IMR-90 (cell line): ENCODE data around the gene DYNC1H1. TPM values are rescaled to one million over a fixed set of nuclear protein-coding genes. Genes with fewer than 3 reads are reported as not detected.

Experiments
- ATAC-seq: fragments of 200-7000 bp; cut with Tn5 transposase; 2 replicates; pipeline ENCODE4 v1.9.1; 2020; ENCODE audit warnings: low read depth, mild to moderate bottlenecking, moderate library complexity
- BruUV-seq: library from RNA; stranded (reverse); fragments of 400-500 nt; replicated peaks from 2 replicates; lab custom pipeline; 2021; lab: Mats Ljungman, UMichigan
- CTCF ChIA-PET: fragments of 300-600 bp; formaldehyde crosslinking; extraction: SDS; loops from one replicate; lab custom pipeline; 2021; ENCODE audit warnings: antibody characterized with exemption; lab: Yijun Ruan, JAX
- POLR2A ChIA-PET: fragments of 300-600 bp; sonication (Branson Sonifier 250); formaldehyde crosslinking; loops from one replicate; lab custom pipeline; 2022; ENCODE audit warnings: antibody characterized with exemption; ENCODE audit not compliant: unreplicated experiment; lab: Charles Lee
- DNase-seq: peaks from one replicate; pipeline ENCODE4 v3.0.0; 2013
- H2AFZ ChIP-seq: replicated peaks from 2 replicates; pipeline ENCODE3; 2013; ENCODE audit warnings: low read length, mild to moderate bottlenecking; ENCODE audit not compliant: poor library complexity
- H2AK5ac ChIP-seq: 2 replicates; pipeline ENCODE4 v1.6.1; 2013; ENCODE audit warnings: low read depth, low read length, inconsistent platforms
- H2AK9ac ChIP-seq: replicated peaks from 2 replicates; pipeline ENCODE3; 2013; ENCODE audit warnings: mild to moderate bottlenecking, low read depth, low read length, moderate library complexity; ENCODE audit not compliant: poor library complexity
- H2BK120ac ChIP-seq: 2 replicates; pipeline ENCODE4 v1.6.1; 2013; ENCODE audit warnings: low read depth, low read length, inconsistent platforms
- H2BK15ac ChIP-seq: 3 replicates; pipeline ENCODE4 v1.6.1; 2013; ENCODE audit warnings: low read depth, low read length, inconsistent platforms
- H2BK20ac ChIP-seq: 2 replicates; pipeline ENCODE4 v1.6.1; 2013; ENCODE audit warnings: low read depth, mild to moderate bottlenecking, inconsistent platforms, low read length, moderate library complexity
- H2BK5ac ChIP-seq: 2 replicates; pipeline ENCODE4 v1.6.1; 2013; ENCODE audit warnings: mild to moderate bottlenecking, low read depth, low read length, inconsistent platforms; ENCODE audit not compliant: poor library complexity, severe bottlenecking
- H3K14ac ChIP-seq: replicated peaks from 2 replicates; pipeline ENCODE4 v1.6.1; 2013; ENCODE audit warnings: low read depth, low read length, inconsistent platforms
- H3K18ac ChIP-seq: 2 replicates; pipeline ENCODE4 v1.6.1; 2013; ENCODE audit warnings: low read depth, low read length, control low read depth
- H3K23ac ChIP-seq: 2 replicates; pipeline ENCODE4 v1.6.1; 2013; ENCODE audit warnings: low read depth, low read length, inconsistent platforms
- H3K27ac ChIP-seq: 2 replicates; pipeline ENCODE4 v1.5.1; 2013; ENCODE audit warnings: mild to moderate bottlenecking, control low read depth, low read length; ENCODE audit not compliant: insufficient read depth
- H3K27me3 ChIP-seq: 2 replicates; pipeline ENCODE4 v1.6.1; 2013; ENCODE audit warnings: low read length; ENCODE audit not compliant: control insufficient read depth, insufficient read depth
- H3K36me3 ChIP-seq: 2 replicates; pipeline ENCODE4 v1.6.1; 2013; ENCODE audit warnings: low read length, mixed read lengths; ENCODE audit not compliant: control insufficient read depth, insufficient read depth
- H3K4ac ChIP-seq: 2 replicates; pipeline ENCODE4 v1.6.1; 2013; ENCODE audit warnings: low read depth, low read length, inconsistent platforms
- H3K4me1 ChIP-seq: 2 replicates; pipeline ENCODE4 v1.6.1; 2013; ENCODE audit warnings: low read length, mixed read lengths; ENCODE audit not compliant: control insufficient read depth, insufficient read depth
- H3K4me2 ChIP-seq: 2 replicates; pipeline ENCODE4 v1.6.1; 2013; ENCODE audit warnings: low read depth, mild to moderate bottlenecking, control low read depth, low read length, moderate library complexity
- H3K4me3 ChIP-seq: 2 replicates; pipeline ENCODE4 v1.5.1; 2013; ENCODE audit warnings: low read depth, mild to moderate bottlenecking, control low read depth, low read length, moderate library complexity; ENCODE audit not compliant: insufficient read depth
- H3K56ac ChIP-seq: 2 replicates; pipeline ENCODE4 v1.6.1; 2013; ENCODE audit warnings: low read length, inconsistent platforms; ENCODE audit not compliant: insufficient read depth; ENCODE audit errors: extremely low read depth
- H3K79me1 ChIP-seq, 2 experiments: 2 replicates each; pipeline ENCODE4 v1.6.1; 2013; ENCODE audit warnings: low read length in 2 of 2, inconsistent platforms in 1 of 2, low read depth in 1 of 2
- H3K9ac ChIP-seq: 2 replicates; pipeline ENCODE4 v1.6.1; 2013; ENCODE audit warnings: low read depth, low read length, control low read depth
- H3K9me1 ChIP-seq: 2 replicates; pipeline ENCODE4 v1.6.1; 2013; ENCODE audit warnings: low read length, inconsistent platforms; ENCODE audit not compliant: insufficient read depth
- H3K9me3 ChIP-seq: 2 replicates; pipeline ENCODE4 v1.6.1; 2013; ENCODE audit warnings: low read length; ENCODE audit not compliant: control insufficient read depth, insufficient read depth
- H4K20me1 ChIP-seq: 2 replicates; pipeline ENCODE4 v1.6.1; 2013; ENCODE audit warnings: low read length, inconsistent platforms; ENCODE audit not compliant: insufficient read depth
- H4K5ac ChIP-seq: 2 replicates; pipeline ENCODE4 v1.6.1; 2013; ENCODE audit warnings: mild to moderate bottlenecking, low read depth, low read length, control low read depth
- H4K8ac ChIP-seq, 2 experiments: 2 replicates each; pipeline ENCODE4 v1.6.1; 2013; ENCODE audit warnings: low read depth in 2 of 2, low read length in 2 of 2, control low read depth in 1 of 2, inconsistent platforms in 1 of 2
- H4K91ac ChIP-seq: 2 replicates; pipeline ENCODE4 v1.6.1; 2013; ENCODE audit warnings: low read depth, low read length, inconsistent platforms; ENCODE audit not compliant: insufficient read depth
- CHD1 ChIP-seq: IDR thresholded peaks from 2 replicates; pipeline ENCODE4 v1.6.1; 2012; ENCODE audit warnings: low read depth, low read length, improper control_type of control experiment
- FOS ChIP-seq: fragments of 150-350 bp; IDR thresholded peaks from 2 replicates; pipeline ENCODE4 v1.6.1; 2016; ENCODE audit warnings: low read depth, low read length
- RAD21 ChIP-seq: IDR thresholded peaks from 2 replicates; pipeline ENCODE4 v1.6.1; 2012; ENCODE audit warnings: low read length, improper control_type of control experiment
- RCOR1 ChIP-seq: IDR thresholded peaks from 2 replicates; pipeline ENCODE4 v1.6.1; 2012; ENCODE audit warnings: mild to moderate bottlenecking, low read length, improper control_type of control experiment; ENCODE audit not compliant: insufficient replicate concordance
- WGBS, 2 experiments: methylation state at CpG; one replicate each; pipeline versions ENCODE4 v1.1.5 to v1.1.7; 2013; ENCODE audit warnings: missing lambda C conversion rate in 2 of 2; ENCODE audit not compliant: insufficient read length in 1 of 2; ENCODE audit errors: extremely low coverage in 2 of 2; 5-methylcytosine and 5-hydroxymethylcytosine counted together
- dilution Hi-C: fragments of 300-500 bp; cut with HindIII; formaldehyde crosslinking; loops from one replicate; pipeline ENCODE4 v1.14.3; 2018; ENCODE audit warnings: low sequenced_read_pairs; ENCODE audit not compliant: unreplicated experiment
- in situ Hi-C: fragments of 300-500 bp; cut with MboI; formaldehyde crosslinking; loops from 3 replicates; pipeline ENCODE4 v1.14.3; 2019; ENCODE audit warnings: low sequenced_read_pairs, inconsistent platforms, mixed read lengths
- intact Hi-C: fragments of 100-400 bp; cut with micrococcal nuclease; formaldehyde crosslinking; loops from 2 replicates; pipeline ENCODE4 v1.10.0; 2022
- polyA plus RNA-seq, 3 experiments: library from polyadenylated mRNA; depleted of rRNA; stranded (reverse); fragments of >200 nt; gene quantifications; 2 replicates each; pipeline ENCODE4 v1.2.3, GENCODE V29; 2012; ENCODE audit warnings: low replicate concordance in 1 of 3
- total RNA-seq: library from RNA; depleted of rRNA; stranded (reverse); fragments of >200 nt; gene quantifications from 2 replicates; pipeline ENCODE4 v1.2.3, GENCODE V29; 2012
- TF ChIP-seq, protein P1 (sequence below): fragments of 150-350 bp; IDR thresholded peaks from 2 replicates; pipeline ENCODE4 v1.6.1; 2016; ENCODE audit warnings: low read depth, mild to moderate bottlenecking, low read length, moderate library complexity, borderline replicate concordance
- TF ChIP-seq, protein P2 (sequence below): fragments of 150-350 bp; IDR thresholded peaks from 2 replicates; pipeline ENCODE4 v1.6.1; 2017; ENCODE audit warnings: mild to moderate bottlenecking, antibody characterized with exemption, low read length, low read depth

Gene DYNC1H1
- total and polyA plus RNA-seq, 2 of the 4 experiments (the other 2 are of a cell fraction) = 240 to 670 TPM

DNA sequence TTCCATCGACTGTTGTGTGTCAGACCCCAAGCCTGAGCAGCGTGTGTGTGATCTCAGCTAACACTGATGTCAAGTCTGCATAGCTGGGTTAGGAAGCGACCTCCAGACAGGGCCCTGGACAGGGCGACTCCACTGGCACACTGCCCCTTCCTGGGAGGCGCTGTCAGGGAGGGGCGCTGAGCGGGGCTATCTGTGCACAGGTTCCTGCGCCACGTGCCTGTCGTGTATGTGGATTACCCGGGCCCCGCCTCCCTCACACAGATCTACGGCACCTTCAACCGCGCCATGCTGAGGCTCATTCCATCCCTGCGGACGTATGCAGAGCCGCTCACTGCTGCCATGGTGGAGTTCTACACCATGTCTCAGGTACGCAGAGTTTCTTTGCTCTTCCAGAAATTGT, 53.9 kb downstream of the DYNC1H1 start:
- CTCF ChIA-PET = no interaction called here
- TF ChIP-seq FOS (no peak), RAD21 (no peak), CHD1 (no peak), RCOR1 (no peak)
- TF ChIP-seq, protein P1, sequence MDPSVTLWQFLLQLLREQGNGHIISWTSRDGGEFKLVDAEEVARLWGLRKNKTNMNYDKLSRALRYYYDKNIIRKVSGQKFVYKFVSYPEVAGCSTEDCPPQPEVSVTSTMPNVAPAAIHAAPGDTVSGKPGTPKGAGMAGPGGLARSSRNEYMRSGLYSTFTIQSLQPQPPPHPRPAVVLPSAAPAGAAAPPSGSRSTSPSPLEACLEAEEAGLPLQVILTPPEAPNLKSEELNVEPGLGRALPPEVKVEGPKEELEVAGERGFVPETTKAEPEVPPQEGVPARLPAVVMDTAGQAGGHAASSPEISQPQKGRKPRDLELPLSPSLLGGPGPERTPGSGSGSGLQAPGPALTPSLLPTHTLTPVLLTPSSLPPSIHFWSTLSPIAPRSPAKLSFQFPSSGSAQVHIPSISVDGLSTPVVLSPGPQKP = no peak
- TF ChIP-seq, protein P2, sequence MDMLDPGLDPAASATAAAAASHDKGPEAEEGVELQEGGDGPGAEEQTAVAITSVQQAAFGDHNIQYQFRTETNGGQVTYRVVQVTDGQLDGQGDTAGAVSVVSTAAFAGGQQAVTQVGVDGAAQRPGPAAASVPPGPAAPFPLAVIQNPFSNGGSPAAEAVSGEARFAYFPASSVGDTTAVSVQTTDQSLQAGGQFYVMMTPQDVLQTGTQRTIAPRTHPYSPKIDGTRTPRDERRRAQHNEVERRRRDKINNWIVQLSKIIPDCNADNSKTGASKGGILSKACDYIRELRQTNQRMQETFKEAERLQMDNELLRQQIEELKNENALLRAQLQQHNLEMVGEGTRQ = no peak
- Histone ChIP-seq H3K4ac (no peak overlapping the region), H2AK9ac (no peak overlapping the region), H3K36me3 (peaks cover 87% of the 10 kb centered on the region), H2BK20ac (no peak overlapping the region), H3K9me3 (no peaks in the 10 kb centered on the region), H3K4me3 (no peak overlapping the region), H2AFZ (no peak overlapping the region), H4K5ac (no peak overlapping the region), H3K79me1 (peaks cover 17 to 57% of the 10 kb centered on the region in 2 experiments), H3K9ac (no peak overlapping the region), H3K56ac (no peak overlapping the region), H3K14ac (no peak overlapping the region), H3K18ac (no peak overlapping the region), H2BK120ac (no peak overlapping the region), H2AK5ac (no peak overlapping the region), H2BK15ac (no peak overlapping the region), H3K4me2 (no peak overlapping the region), H3K27me3 (no peaks in the 10 kb centered on the region), H4K20me1 (peaks cover 23% of the 10 kb centered on the region; the same call in 1 of the 2 replicates), H2BK5ac (no peak overlapping the region), H3K9me1 (peaks cover 6% of the 10 kb centered on the region; the same call in 1 of the 2 replicates), H4K8ac (no peak overlapping the region), H3K23ac (no peak overlapping the region), H4K91ac (no peak overlapping the region), H3K4me1 (peaks cover 2% of the 10 kb centered on the region; the same call in 1 of the 2 replicates), H3K27ac (no peak overlapping the region)
- DNase-seq (no peak), ATAC-seq (no peak)
- 95% methylated on average over 15 of the region's 19 CpGs; no CpG with 5 or more reads in 1 of the 2 experiments for WGBS, 2 experiments
- dilution Hi-C loops (no loop called here), in situ Hi-C loops (no loop called here), intact Hi-C loops (no loop called here)
- BruUV-seq = no TSS peak
- POLR2A ChIA-PET = no interaction called here
